ENCODE data around the gene ANKRD66.

DNA sequence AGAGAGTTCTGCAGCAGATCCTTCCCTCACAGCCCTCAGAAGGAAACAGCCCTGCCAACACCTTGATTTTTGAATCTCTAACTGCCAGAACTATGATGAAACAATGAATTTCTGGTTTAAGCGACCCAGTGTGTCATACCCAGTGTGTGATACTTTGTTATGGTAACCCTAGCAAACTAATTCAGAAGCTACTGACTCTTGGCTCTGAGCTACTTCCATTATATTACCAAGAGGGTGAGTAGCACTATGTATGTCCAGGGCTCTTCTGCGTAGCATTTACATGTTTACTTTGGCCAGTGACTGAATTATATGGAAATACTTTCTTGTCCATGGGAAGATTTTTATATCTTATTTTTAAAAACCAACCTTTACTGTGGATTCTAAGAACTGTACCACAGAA lies 16.7 kb downstream of the ANKRD66 start:
- TF ChIP-seq, protein P1, sequence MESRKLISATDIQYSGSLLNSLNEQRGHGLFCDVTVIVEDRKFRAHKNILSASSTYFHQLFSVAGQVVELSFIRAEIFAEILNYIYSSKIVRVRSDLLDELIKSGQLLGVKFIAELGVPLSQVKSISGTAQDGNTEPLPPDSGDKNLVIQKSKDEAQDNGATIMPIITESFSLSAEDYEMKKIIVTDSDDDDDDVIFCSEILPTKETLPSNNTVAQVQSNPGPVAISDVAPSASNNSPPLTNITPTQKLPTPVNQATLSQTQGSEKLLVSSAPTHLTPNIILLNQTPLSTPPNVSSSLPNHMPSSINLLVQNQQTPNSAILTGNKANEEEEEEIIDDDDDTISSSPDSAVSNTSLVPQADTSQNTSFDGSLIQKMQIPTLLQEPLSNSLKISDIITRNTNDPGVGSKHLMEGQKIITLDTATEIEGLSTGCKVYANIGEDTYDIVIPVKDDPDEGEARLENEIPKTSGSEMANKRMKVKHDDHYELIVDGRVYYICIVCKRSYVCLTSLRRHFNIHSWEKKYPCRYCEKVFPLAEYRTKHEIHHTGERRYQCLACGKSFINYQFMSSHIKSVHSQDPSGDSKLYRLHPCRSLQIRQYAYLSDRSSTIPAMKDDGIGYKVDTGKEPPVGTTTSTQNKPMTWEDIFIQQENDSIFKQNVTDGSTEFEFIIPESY (IDR thresholded peaks at IDR 0.05; ENCODE audit: borderline replicate concordance, low read depth), result no peak
- TF ChIP-seq GABPA (IDR thresholded peaks at IDR 0.05; ENCODE audit: low read depth) (no peak), POLR2AphosphoS5 (IDR thresholded peaks at IDR 0.05; ENCODE audit: low read depth, low read length) (no peak), TAF1 (IDR thresholded peaks at IDR 0.05; ENCODE audit: borderline replicate concordance, low read depth, low read length) (no peak)
- TF ChIP-seq, protein P2, sequence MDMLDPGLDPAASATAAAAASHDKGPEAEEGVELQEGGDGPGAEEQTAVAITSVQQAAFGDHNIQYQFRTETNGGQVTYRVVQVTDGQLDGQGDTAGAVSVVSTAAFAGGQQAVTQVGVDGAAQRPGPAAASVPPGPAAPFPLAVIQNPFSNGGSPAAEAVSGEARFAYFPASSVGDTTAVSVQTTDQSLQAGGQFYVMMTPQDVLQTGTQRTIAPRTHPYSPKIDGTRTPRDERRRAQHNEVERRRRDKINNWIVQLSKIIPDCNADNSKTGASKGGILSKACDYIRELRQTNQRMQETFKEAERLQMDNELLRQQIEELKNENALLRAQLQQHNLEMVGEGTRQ (IDR thresholded peaks at IDR 0.05; ENCODE audit: borderline replicate concordance, low read depth, low read length), result no peak

All from SK-N-SH (cell line).